ENCODE results near the gene PSME2. TPM values are rescaled to one million over a fixed set of nuclear protein-coding genes. Genes with fewer than 3 reads are reported as not detected.

PSME2 gene
- total RNA-seq, 1 donor from 2014 or later: 26.9 TPM

DNA sequence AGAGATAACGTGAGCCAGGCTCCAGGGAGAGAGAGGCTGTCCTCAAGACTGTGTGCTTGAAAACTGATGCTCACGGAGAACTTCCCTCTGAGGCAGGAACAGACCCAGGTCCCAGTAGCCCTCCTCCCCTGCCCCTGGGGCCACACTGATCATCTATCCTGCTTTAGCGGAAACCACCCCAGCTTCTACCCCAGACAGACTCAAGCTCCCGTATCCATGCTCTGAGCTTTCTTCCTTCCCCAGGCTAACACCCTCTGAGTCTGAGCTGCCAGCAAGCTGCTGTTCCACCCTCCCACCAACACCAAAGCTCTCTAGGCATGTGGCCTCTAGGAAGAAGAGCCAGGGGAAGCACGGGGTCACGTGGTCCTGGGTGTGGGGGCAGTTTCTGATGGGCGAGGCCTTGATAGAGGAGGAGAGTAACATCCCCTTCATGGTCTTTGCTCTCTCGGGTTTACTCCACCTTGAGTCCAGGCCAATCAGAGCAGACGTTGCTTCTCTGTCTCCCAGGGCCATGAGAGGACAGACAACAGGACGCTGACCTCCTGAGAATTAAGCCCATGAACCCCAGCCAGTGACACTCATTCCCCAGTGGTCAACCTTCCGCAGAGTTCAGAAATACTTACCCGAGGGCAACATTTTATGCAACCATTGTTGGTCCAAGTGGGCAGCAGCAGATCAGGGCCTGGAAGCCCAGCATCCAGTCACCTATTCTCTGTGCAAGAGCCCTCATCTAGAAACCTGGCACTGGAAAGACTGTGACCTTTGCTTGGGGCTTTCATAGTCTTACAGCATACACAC, 50.9 kb downstream of the PSME2 start:
- Histone ChIP-seq H3K4me3 (ENCODE audit: low read depth, low read length) (peak overlapping the region; percentile 94), H3K27me3 (ENCODE audit: control insufficient read depth, insufficient read depth, low read length) (no peaks in the 10 kb centered on the region), H3K36me3 (ENCODE audit: control insufficient read depth, insufficient read depth, low read length) (peaks cover 38% of the 10 kb centered on the region)
- no peak for FAIRE-seq
- no peak for DNase-seq (ENCODE audit: low read depth)
- TF ChIP-seq, protein P1, sequence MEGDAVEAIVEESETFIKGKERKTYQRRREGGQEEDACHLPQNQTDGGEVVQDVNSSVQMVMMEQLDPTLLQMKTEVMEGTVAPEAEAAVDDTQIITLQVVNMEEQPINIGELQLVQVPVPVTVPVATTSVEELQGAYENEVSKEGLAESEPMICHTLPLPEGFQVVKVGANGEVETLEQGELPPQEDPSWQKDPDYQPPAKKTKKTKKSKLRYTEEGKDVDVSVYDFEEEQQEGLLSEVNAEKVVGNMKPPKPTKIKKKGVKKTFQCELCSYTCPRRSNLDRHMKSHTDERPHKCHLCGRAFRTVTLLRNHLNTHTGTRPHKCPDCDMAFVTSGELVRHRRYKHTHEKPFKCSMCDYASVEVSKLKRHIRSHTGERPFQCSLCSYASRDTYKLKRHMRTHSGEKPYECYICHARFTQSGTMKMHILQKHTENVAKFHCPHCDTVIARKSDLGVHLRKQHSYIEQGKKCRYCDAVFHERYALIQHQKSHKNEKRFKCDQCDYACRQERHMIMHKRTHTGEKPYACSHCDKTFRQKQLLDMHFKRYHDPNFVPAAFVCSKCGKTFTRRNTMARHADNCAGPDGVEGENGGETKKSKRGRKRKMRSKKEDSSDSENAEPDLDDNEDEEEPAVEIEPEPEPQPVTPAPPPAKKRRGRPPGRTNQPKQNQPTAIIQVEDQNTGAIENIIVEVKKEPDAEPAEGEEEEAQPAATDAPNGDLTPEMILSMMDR (IDR thresholded peaks at IDR 0.05; ENCODE audit: insufficient read depth, low read length, severe bottlenecking): no peak

GRCh38 chr14:24094841-24095270, 51.6 kb downstream of the PSME2 start:
- no peak for DNase-seq (ENCODE audit: low read depth)
- Histone ChIP-seq H3K36me3 (ENCODE audit: control insufficient read depth, insufficient read depth, low read length) (peaks cover 34% of the 10 kb centered on the region), H3K4me3 (ENCODE audit: low read depth, low read length) (peak overlapping the region; percentile 94), H3K27me3 (ENCODE audit: control insufficient read depth, insufficient read depth, low read length) (no peaks in the 10 kb centered on the region)
- no peak for FAIRE-seq
- TF ChIP-seq, protein P1 (IDR thresholded peaks at IDR 0.05; ENCODE audit: insufficient read depth, low read length, severe bottlenecking): no peak

DNA sequence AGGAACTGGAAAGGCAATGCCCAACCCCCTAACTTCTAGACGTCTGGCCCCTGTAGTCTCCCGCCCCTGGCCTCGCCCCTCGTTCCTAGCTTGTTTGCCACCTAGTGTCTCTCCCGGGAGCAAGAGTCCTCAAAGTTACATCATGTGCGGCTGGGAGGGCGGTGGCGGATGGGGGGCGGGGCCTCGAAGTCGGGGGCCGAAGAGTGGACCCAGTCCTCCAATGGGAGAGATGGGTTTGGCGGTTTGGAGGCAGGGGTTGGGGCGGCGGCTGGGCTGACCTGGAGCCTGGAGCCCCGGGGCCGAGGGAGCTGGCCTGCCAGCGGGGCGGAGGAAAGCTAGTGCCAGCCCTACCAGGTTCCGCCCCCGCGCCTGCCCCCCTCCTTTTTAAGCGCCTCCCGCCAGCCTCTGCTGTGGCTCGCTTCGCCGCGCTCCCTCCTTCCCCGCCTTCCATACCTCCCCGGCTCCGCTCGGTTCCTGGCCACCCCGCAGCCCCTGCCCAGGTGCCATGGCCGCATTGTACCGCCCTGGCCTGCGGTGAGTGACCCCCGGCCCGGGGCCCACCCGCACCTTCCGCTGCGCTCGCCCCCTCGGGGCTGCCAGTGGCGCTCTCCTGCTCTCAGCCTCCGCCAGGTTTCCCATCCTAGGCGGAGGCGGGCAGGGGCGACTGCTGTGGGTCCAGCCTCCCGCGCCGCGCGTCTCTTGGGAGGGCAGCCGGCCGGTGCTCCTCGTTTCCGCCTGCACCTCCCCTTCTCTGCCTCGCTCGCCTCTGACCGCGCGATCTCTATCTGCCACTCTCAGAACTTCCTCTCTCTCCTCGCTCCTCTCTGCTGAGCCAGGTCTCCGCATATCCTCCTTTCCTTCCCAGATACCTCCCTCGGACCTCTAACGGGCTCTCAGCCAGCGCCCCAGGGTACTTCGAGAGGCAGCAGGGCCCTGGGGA, 52.2 kb downstream of the PSME2 start, which contains the start of gene PCK2:
PCK2 (plus strand) TSS at position 411 of the 940 bp plus-strand sequence; CDS start at position 506, 95 bp downstream.
- H3K4me3 ChIP-seq (ENCODE audit: low read depth, low read length): peak within 1 kb of the TSS; percentile 94
- FAIRE-seq (no peak), DNase-seq (ENCODE audit: low read depth) (peak; percentile 78)
- TF ChIP-seq, protein P1 (IDR thresholded peaks at IDR 0.05; ENCODE audit: insufficient read depth, low read length, severe bottlenecking): peak; percentile 1
- no peaks in the 10 kb centered on the region for H3K27me3 ChIP-seq (ENCODE audit: control insufficient read depth, insufficient read depth, low read length)
- peaks cover 27% of the 10 kb centered on the region for H3K36me3 ChIP-seq (ENCODE audit: control insufficient read depth, insufficient read depth, low read length)

Other genes with a start within 250 kb of the PSME2 start
- 24.7 and 64.1 TPM in 2 replicates for gene DHRS4, start 192.8 kb downstream of the PSME2 start, total RNA-seq
- gene DHRS4L2, start 157.7 kb downstream of the PSME2 start, total RNA-seq: 5.5 and 30.5 TPM in 2 replicates
- 0.13 TPM in 1 of 2 replicates, not detected in the other for gene CARMIL3, start 94.6 kb downstream of the PSME2 start, total RNA-seq
- gene CPNE6, start 75.0 kb downstream of the PSME2 start, total RNA-seq: not detected in 2 replicates
- 84.8 and 223 TPM in 2 replicates for gene PCK2, start 52.3 kb downstream of the PSME2 start, total RNA-seq
- 70.5 and 83.5 TPM in 2 replicates for gene DCAF11, start 31.8 kb downstream of the PSME2 start, total RNA-seq
- gene NRL, start 31.7 kb downstream of the PSME2 start, total RNA-seq: 0.64 and 0.79 TPM in 2 replicates
- gene FITM1, start 16.0 kb downstream of the PSME2 start, total RNA-seq: 0.51 TPM in 1 of 2 replicates, not detected in the other
- 65.0 and 71.8 TPM in 2 replicates for gene PSME1, start 10.4 kb downstream of the PSME2 start, total RNA-seq
- 12.6 and 17.8 TPM in 2 replicates for gene EMC9, start 5.0 kb downstream of the PSME2 start, total RNA-seq
- 23.3 and 25.8 TPM in 2 replicates for gene RNF31, start 888 bp upstream of the PSME2 start, total RNA-seq
- gene IRF9, start 14.7 kb upstream of the PSME2 start, total RNA-seq: 19.2 and 28.7 TPM in 2 replicates
- 0.26 and 1.1 TPM in 2 replicates for gene REC8, start 25.5 kb upstream of the PSME2 start, total RNA-seq
- 27.0 and 41.9 TPM in 2 replicates for gene IPO4, start 42.2 kb upstream of the PSME2 start, total RNA-seq
- gene TM9SF1, start 48.8 kb upstream of the PSME2 start, total RNA-seq: 42.8 and 67.9 TPM in 2 replicates
- gene TSSK4, start 59.1 kb upstream of the PSME2 start, total RNA-seq: 0.26 TPM in 1 of 2 replicates, not detected in the other
- 48.8 and 69.8 TPM in 2 replicates for gene CHMP4A, start 66.9 kb upstream of the PSME2 start, total RNA-seq
- 13.4 and 21.1 TPM in 2 replicates for gene MDP1, start 69.5 kb upstream of the PSME2 start, total RNA-seq
- 131 and 330 TPM in 2 replicates for gene NEDD8, start 85.8 kb upstream of the PSME2 start, total RNA-seq
- 80.6 and 98.7 TPM in 2 replicates for gene GMPR2, start 86.3 kb upstream of the PSME2 start, total RNA-seq
- 48.7 and 91.9 TPM in 2 replicates for gene TINF2, start 96.0 kb upstream of the PSME2 start, total RNA-seq
- 88.7 and 382 TPM in 2 replicates for gene TGM1, start 116.6 kb upstream of the PSME2 start, total RNA-seq
- 32.6 and 58.9 TPM in 2 replicates for gene RABGGTA, start 125.0 kb upstream of the PSME2 start, total RNA-seq
- 16.6 and 39.6 TPM in 2 replicates for gene DHRS1, start 153.2 kb upstream of the PSME2 start, total RNA-seq
- 23.2 and 26.1 TPM in 2 replicates for gene NOP9, start 153.2 kb upstream of the PSME2 start, total RNA-seq
- gene CIDEB, start 161.4 kb upstream of the PSME2 start, total RNA-seq: 1.2 and 3.9 TPM in 2 replicates
- 10.5 and 17.4 TPM in 2 replicates for gene LTB4R2, start 163.5 kb upstream of the PSME2 start, total RNA-seq
- 3.7 and 9.6 TPM in 2 replicates for gene LTB4R, start 164.9 kb upstream of the PSME2 start, total RNA-seq
- 0.53 and 0.77 TPM in 2 replicates for gene ADCY4, start 188.5 kb upstream of the PSME2 start, total RNA-seq
- 2.4 and 4.7 TPM in 2 replicates for gene RIPK3, start 193.4 kb upstream of the PSME2 start, total RNA-seq
- gene NFATC4, start 221.6 kb upstream of the PSME2 start, total RNA-seq: 4.7 and 7.3 TPM in 2 replicates

Data from bronchial epithelial cell (primary cell).